ENCODE results near the gene TMEM141. TPM values are rescaled to one million over a fixed set of nuclear protein-coding genes. Genes with fewer than 3 reads are reported as not detected.

Gene TMEM141
- total RNA-seq, 1 experiment from 2014 or later: 70.4 TPM

DNA sequence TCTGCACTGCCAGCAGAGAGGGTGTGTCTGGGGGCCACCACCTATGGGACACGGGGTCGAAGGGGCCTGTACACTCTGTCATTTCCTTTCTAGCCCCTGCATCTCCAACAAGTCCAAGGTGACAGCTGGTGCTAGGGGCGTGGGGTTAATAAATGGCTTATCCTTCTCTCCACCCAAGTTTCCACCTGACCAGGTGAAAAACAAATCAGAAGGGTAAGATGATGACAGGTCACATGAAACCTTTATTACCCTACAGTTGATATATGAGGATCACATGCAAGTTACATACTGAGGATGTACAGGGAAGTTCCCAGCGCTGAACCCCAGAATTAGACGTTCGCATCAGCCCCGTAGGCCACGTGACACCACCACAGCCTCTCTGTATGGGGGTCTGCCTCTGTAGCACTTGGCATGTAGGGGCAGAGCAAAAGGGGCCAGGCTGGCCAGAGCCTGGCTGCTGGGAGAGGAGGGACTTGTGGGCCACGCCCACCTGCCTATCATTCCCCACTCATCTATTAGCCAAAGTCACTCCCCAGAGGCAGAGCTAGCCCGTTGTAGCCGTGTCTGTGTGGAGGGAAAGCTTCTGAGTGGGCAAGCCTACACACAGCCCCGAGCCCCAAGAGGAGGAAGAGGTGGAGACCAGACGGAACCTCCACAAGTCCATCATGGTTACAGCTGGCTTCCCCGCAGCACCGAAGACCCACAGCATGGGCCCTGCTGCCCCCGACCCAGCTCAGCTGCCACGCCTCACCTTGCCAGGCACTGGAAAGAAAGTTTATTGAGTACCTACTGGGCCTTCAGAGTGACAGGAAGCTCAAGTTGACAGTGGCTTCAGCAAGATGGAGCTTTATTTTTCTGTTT, 2.2 kb downstream of the TMEM141 start:
- Mint-ChIP-seq H3K27ac (ENCODE audit: low read depth, unreplicated experiment) (no peak overlapping the region), H3K27me3 (ENCODE audit: insufficient read depth, unreplicated experiment) (no peaks in the 10 kb centered on the region), H3K9me3 (ENCODE audit: unreplicated experiment) (no peaks in the 10 kb centered on the region), H3K4me3 (ENCODE audit: unreplicated experiment) (no peak overlapping the region), H3K36me3 (ENCODE audit: insufficient read depth, unreplicated experiment) (peaks cover 22% of the 10 kb centered on the region), H3K4me1 (ENCODE audit: insufficient read depth, unreplicated experiment) (no peaks in the 10 kb centered on the region)
- POLR2A ChIA-PET: interaction anchor here (0.9 to 5.0 kb wide), 2 partner anchors 9 to 15 kb away, joined by 3 to 33 read pairs; partner anchors contain the start of gene RABL6
- CTCF ChIA-PET: interaction anchor here (0.5 to 1.5 kb wide), 12 partner anchors 10 to 399 kb away, joined by 3 to 12 read pairs (median 4); no protein-coding TSS in a partner anchor
- no peak for DNase-seq (ENCODE audit: unreplicated experiment)
- intact Hi-C loops (cut with micrococcal nuclease): no loop called here
- TF ChIP-seq, protein P1, sequence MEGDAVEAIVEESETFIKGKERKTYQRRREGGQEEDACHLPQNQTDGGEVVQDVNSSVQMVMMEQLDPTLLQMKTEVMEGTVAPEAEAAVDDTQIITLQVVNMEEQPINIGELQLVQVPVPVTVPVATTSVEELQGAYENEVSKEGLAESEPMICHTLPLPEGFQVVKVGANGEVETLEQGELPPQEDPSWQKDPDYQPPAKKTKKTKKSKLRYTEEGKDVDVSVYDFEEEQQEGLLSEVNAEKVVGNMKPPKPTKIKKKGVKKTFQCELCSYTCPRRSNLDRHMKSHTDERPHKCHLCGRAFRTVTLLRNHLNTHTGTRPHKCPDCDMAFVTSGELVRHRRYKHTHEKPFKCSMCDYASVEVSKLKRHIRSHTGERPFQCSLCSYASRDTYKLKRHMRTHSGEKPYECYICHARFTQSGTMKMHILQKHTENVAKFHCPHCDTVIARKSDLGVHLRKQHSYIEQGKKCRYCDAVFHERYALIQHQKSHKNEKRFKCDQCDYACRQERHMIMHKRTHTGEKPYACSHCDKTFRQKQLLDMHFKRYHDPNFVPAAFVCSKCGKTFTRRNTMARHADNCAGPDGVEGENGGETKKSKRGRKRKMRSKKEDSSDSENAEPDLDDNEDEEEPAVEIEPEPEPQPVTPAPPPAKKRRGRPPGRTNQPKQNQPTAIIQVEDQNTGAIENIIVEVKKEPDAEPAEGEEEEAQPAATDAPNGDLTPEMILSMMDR (IDR thresholded peaks at IDR 0.05; ENCODE audit: unreplicated experiment): no peak
- no TSS peak for BruUV-seq (replicated peaks)

DNA sequence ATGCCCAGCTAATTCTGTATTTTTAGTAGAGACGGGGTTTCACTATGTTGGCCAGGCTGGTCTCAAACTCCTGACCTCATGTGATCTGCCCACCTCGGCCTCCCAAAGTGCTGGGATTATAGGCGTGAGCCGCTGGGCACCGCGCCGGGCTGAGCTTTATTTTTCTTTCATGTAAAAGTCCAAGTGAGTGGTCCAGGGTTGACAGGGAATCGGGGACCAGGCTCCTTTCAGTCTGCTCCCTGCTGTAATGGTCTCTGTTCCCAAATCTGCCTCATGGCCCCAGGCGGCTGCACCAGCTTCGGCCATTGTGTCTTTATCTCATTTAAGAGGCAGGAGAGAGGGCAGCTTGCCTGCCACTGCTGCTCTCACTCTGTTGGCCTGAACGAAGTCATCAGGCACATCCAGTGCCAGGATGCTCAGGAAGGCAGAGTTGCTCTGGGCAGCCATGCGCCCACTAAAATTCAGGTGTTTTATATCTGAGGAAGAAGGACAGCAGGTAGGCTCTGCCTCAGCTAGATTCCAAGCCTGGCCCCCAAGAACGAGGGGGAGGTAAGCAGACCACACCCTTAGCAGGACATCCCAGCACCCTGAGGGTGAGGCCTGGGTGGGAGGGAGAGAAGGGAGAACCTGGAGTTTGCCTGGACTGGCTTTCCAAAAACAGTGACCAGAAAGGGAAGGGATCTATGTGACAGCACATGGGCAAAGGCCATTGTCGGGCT, 3.3 kb downstream of the TMEM141 start:
- POLR2A ChIA-PET: interaction anchor here (0.9 to 5.0 kb wide), 2 partner anchors 8 to 14 kb away, joined by 3 to 33 read pairs; partner anchors contain the start of gene RABL6
- H3K9me3 Mint-ChIP-seq (ENCODE audit: unreplicated experiment): no peaks in the 10 kb centered on the region
- intact Hi-C loops (cut with micrococcal nuclease): no loop called here

DNA sequence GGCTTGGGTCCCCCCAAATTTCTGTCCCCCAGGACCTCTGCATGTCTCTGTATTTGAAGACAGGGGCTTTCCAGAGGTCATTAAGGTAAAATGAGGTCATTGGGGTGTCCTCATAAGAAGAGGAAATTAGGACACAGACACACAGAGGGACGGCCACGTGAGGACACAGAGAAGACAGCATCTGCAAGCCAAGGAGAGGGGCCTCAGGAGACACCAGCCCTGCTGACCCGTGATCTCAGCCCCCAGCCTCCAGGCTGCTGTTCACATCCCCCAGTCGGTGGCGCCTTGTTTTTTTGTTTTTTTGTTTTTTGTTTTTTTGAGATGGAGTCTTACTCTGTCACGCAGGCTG, 3.8 kb downstream of the TMEM141 start:
- DNase-seq (ENCODE audit: unreplicated experiment): no peak
- CTCF ChIA-PET: interaction anchor here (0.6 to 0.8 kb wide), 2 partner anchors 169 to 305 kb away, joined by 3 to 4 read pairs; no protein-coding TSS in a partner anchor
- POLR2A ChIA-PET: interaction anchor here (1.0 kb wide), 1 partner anchor 690 kb away, joined by 3 read pairs; no protein-coding TSS in a partner anchor

More for the DNA sequence above, 3.3 kb downstream of the TMEM141 start:
- TF ChIP-seq, protein P1 (IDR thresholded peaks at IDR 0.05; ENCODE audit: unreplicated experiment): no peak
- Mint-ChIP-seq H3K36me3 (ENCODE audit: insufficient read depth, unreplicated experiment) (peaks cover 22% of the 10 kb centered on the region), H3K27ac (ENCODE audit: low read depth, unreplicated experiment) (no peak overlapping the region), H3K4me3 (ENCODE audit: unreplicated experiment) (no peak overlapping the region), H3K4me1 (ENCODE audit: insufficient read depth, unreplicated experiment) (no peaks in the 10 kb centered on the region), H3K27me3 (ENCODE audit: insufficient read depth, unreplicated experiment) (no peaks in the 10 kb centered on the region)
- no TSS peak for BruUV-seq (replicated peaks)
- CTCF ChIA-PET: interaction anchor here (0.6 to 1.5 kb wide), 7 partner anchors 12 to 306 kb away, joined by 3 to 7 read pairs (median 3); no protein-coding TSS in a partner anchor
- DNase-seq (ENCODE audit: unreplicated experiment): no peak

More for the DNA sequence above, 3.8 kb downstream of the TMEM141 start:
- Mint-ChIP-seq H3K4me1 (ENCODE audit: insufficient read depth, unreplicated experiment) (peaks cover under 1% of the 10 kb centered on the region), H3K27ac (ENCODE audit: low read depth, unreplicated experiment) (no peak overlapping the region), H3K9me3 (ENCODE audit: unreplicated experiment) (no peaks in the 10 kb centered on the region), H3K36me3 (ENCODE audit: insufficient read depth, unreplicated experiment) (peaks cover 26% of the 10 kb centered on the region), H3K27me3 (ENCODE audit: insufficient read depth, unreplicated experiment) (no peaks in the 10 kb centered on the region), H3K4me3 (ENCODE audit: unreplicated experiment) (no peak overlapping the region)
- TF ChIP-seq, protein P1 (IDR thresholded peaks at IDR 0.05; ENCODE audit: unreplicated experiment): no peak
- intact Hi-C loops (cut with micrococcal nuclease): no loop called here
- no TSS peak for BruUV-seq (replicated peaks)

Data from MCF 10A (cell line).